Hepatocyte (in vitro differentiated cells): Measurements from ENCODE around the gene CPZ.

Experiments used
- CTCF ChIP-seq: fragments of 200-600 bp; sonication (generic); IDR thresholded peaks from 2 replicates; pipeline ENCODE4 v1.5.1; 2016; ENCODE audit warnings: antibody characterized with exemption, mild to moderate bottlenecking; ENCODE audit not compliant: poor library complexity
- EZH2 ChIP-seq: fragments of 200-600 bp; sonication (generic); IDR thresholded peaks from 2 replicates; pipeline ENCODE4 v1.6.1; 2016; ENCODE audit warnings: antibody characterized with exemption, mild to moderate bottlenecking, borderline replicate concordance
- EZH2phosphoT487 ChIP-seq: fragments of 200-600 bp; sonication (generic); IDR thresholded peaks from one replicate; pipeline ENCODE4 v1.6.1; 2018; ENCODE audit warnings: antibody characterized with exemption, mild to moderate bottlenecking, low read depth, moderate library complexity; ENCODE audit not compliant: unreplicated experiment, severe bottlenecking

GRCh38 chr4:8664976-8665375 lies 72.4 kb downstream of the CPZ start:
- TF ChIP-seq CTCF, result no peak
- no peak for TF ChIP-seq EZH2
- TF ChIP-seq EZH2phosphoT487, result no peak
